Measurements from ENCODE around the gene NOTCH3.

Gene NOTCH3

DNA sequence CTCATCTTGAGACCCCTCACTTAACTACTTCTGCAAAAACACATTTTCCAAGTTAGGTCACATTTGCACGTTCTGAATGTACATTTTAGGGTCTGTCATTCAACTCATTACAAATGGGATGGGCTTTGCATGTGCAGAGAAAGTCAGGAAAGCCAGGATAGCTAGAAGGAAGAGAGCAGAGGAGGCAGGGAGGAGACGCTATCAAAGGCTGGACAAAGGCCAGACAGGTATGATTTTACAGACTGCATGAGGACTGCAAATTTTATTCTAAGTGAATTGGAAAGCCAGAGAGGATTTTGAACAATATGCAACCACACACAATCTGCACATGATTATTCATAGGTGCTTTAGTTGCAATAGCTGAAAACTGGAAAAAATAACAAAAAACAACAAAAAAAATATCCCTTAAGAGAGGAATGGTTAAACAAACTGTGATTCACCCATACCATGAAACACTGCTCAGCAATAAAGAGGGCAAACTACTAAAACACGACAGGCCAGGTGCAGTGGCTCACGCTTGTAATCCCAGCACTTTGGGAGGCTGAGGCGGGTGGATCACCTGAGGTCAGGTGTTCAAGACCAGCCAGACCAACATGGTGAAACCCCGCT lies 72.5 kb downstream of the NOTCH3 start:
- TF ChIP-seq PAX5 (IDR thresholded peaks at IDR 0.05; ENCODE audit: insufficient read depth, low read length, severe bottlenecking) (no peak), POU2F2 (IDR thresholded peaks at IDR 0.05; ENCODE audit: low read depth, low read length) (no peak), SPI1 (IDR thresholded peaks at IDR 0.05; ENCODE audit: low read depth, low read length) (no peak), POLR2AphosphoS5 (IDR thresholded peaks at IDR 0.05; ENCODE audit: low read depth, low read length) (no peak), POLR2A (IDR thresholded peaks at IDR 0.05; ENCODE audit: low read depth, low read length) (no peak), TAF1 (IDR thresholded peaks at IDR 0.05; ENCODE audit: low read depth, low read length) (no peak)
- no peak for FAIRE-seq
- no peak for DNase-seq (ENCODE audit: insufficient read length, low spot score)

GRCh38 chr19:15126131-15126910 lies 74.5 kb downstream of the NOTCH3 start:
- TF ChIP-seq SPI1 (IDR thresholded peaks at IDR 0.05; ENCODE audit: low read depth, low read length) (no peak), POLR2A (IDR thresholded peaks at IDR 0.05; ENCODE audit: low read depth, low read length) (no peak), POU2F2 (IDR thresholded peaks at IDR 0.05; ENCODE audit: low read depth, low read length) (no peak), PAX5 (IDR thresholded peaks at IDR 0.05; ENCODE audit: insufficient read depth, low read length, severe bottlenecking) (no peak), TAF1 (IDR thresholded peaks at IDR 0.05; ENCODE audit: low read depth, low read length) (no peak), POLR2AphosphoS5 (IDR thresholded peaks at IDR 0.05; ENCODE audit: low read depth, low read length) (no peak)
- no peak for FAIRE-seq
- DNase-seq (ENCODE audit: insufficient read length, low spot score), result no peak

DNA sequence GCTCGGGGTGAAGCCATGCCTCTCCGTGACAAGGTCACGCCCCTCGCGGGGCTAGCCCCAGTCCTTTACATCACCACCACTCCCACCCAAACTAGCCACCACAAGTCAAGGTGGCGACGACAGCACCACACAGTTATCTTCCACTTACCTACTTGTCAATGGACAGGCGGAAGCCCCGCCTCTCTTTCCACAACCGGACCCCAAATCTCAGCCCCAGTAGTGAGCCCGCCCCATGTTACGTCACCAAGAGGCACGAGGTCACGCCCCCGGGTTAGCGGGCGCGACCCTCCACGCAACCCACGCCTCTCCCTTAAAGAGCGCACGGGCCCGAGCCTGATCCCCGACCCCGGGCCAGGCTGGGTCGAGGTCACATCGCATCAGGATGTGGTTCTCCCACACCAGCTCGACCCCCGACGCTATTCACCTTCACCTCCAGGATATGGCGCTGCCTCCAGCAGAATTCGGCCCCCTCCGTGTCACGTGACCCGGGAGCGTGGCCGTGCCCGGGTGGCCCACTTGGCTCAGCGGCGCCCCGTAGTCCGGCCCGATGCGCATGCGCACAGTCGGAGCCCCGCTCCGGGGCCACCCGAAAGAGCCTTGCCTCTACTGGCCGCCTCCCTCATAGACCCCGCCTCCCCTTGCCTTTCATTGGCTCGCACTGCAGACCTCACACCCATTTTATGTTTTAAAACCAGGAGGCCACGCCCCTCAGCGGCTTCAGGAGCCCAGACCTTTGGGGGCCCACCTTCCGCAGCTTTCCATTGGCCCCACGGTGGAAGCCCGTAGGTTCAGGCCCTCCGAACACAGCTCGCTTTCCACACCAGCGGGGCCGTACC lies 75.3 kb downstream of the NOTCH3 start:
- FAIRE-seq, result peak; percentile 100
- TF ChIP-seq SPI1 (IDR thresholded peaks at IDR 0.05; ENCODE audit: low read depth, low read length) (no peak), PAX5 (IDR thresholded peaks at IDR 0.05; ENCODE audit: insufficient read depth, low read length, severe bottlenecking) (no peak), POU2F2 (IDR thresholded peaks at IDR 0.05; ENCODE audit: low read depth, low read length) (0 out of 2 replicates have a peak, but pooled peaks have one; percentile 44), TAF1 (IDR thresholded peaks at IDR 0.05; ENCODE audit: low read depth, low read length) (0 out of 2 replicates have a peak, but pooled peaks have one; percentile 21), POLR2A (IDR thresholded peaks at IDR 0.05; ENCODE audit: low read depth, low read length) (peak; percentile 82), POLR2AphosphoS5 (IDR thresholded peaks at IDR 0.05; ENCODE audit: low read depth, low read length) (peak; percentile 87)

DNA sequence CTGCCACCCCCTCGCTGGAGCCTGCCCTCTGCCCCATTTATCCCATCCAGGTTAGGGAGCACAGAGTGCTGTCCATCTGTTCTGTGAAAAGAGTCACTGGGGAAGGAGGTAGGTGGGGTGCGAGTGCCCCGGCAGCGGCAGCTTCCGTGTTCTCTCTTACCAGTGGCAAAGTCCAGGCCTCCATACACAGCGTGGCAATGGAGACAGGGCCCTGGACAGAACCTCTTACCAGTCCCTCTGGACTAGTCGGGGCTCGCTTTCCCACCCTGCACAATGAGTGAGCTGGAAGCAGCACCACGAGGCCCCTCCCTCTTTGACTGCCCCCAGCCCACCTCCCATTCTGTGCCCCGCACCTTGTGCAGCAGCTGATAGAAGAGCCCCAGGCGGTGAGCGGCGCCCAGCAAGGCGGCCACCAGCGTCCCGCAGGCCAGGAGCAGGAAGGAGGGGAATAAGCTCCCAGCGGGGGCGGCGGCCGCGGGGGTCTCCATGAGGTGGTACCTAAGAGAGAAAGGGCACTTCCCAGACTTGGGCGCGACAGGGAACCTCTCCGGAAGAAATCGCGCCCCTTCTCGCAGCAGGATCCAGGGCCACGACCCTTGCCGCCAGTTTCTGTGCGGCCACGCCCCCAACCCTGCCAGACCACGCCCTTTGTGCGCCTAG lies 76.1 kb downstream of the NOTCH3 start:
- no peak for TF ChIP-seq TAF1 (IDR thresholded peaks at IDR 0.05; ENCODE audit: low read depth, low read length)
- no peak for TF ChIP-seq PAX5 (IDR thresholded peaks at IDR 0.05; ENCODE audit: insufficient read depth, low read length, severe bottlenecking)
- TF ChIP-seq POU2F2 (IDR thresholded peaks at IDR 0.05; ENCODE audit: low read depth, low read length), result no peak
- no peak for TF ChIP-seq SPI1 (IDR thresholded peaks at IDR 0.05; ENCODE audit: low read depth, low read length)
- TF ChIP-seq POLR2AphosphoS5 (IDR thresholded peaks at IDR 0.05; ENCODE audit: low read depth, low read length), result no peak
- TF ChIP-seq POLR2A (IDR thresholded peaks at IDR 0.05; ENCODE audit: low read depth, low read length), result no peak
- FAIRE-seq, result no peak
- no peak for DNase-seq (ENCODE audit: insufficient read length, low spot score)

More for the DNA sequence above, 75.3 kb downstream of the NOTCH3 start:
- peak; percentile 97 for DNase-seq (ENCODE audit: insufficient read length, low spot score)

DNA sequence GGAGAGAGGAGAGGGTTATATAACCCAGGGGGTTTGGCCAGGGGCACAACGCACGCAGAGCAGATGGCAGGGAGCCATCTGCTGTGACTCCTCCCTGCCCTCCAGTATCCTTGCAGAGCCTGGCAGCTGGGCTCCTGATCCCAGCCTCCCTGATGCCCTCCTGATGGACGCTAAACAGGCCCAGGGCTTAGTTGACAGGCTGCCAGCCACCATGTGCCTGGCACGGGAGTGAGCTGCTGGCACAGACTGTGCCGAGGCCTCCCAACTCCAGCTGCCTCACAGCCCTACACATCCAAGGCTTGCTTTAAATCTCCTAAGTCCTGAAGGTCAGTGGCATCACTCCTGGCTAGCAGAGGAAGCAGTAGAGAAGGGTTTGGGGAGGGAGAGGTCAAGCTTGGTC lies 76.9 kb downstream of the NOTCH3 start:
- TF ChIP-seq POLR2A (IDR thresholded peaks at IDR 0.05; ENCODE audit: low read depth, low read length), result no peak
- TF ChIP-seq TAF1 (IDR thresholded peaks at IDR 0.05; ENCODE audit: low read depth, low read length), result no peak
- TF ChIP-seq POLR2AphosphoS5 (IDR thresholded peaks at IDR 0.05; ENCODE audit: low read depth, low read length), result no peak
- TF ChIP-seq POU2F2 (IDR thresholded peaks at IDR 0.05; ENCODE audit: low read depth, low read length), result no peak
- TF ChIP-seq PAX5 (IDR thresholded peaks at IDR 0.05; ENCODE audit: insufficient read depth, low read length, severe bottlenecking), result no peak
- DNase-seq (ENCODE audit: insufficient read length, low spot score), result no peak
- FAIRE-seq, result no peak

DNA sequence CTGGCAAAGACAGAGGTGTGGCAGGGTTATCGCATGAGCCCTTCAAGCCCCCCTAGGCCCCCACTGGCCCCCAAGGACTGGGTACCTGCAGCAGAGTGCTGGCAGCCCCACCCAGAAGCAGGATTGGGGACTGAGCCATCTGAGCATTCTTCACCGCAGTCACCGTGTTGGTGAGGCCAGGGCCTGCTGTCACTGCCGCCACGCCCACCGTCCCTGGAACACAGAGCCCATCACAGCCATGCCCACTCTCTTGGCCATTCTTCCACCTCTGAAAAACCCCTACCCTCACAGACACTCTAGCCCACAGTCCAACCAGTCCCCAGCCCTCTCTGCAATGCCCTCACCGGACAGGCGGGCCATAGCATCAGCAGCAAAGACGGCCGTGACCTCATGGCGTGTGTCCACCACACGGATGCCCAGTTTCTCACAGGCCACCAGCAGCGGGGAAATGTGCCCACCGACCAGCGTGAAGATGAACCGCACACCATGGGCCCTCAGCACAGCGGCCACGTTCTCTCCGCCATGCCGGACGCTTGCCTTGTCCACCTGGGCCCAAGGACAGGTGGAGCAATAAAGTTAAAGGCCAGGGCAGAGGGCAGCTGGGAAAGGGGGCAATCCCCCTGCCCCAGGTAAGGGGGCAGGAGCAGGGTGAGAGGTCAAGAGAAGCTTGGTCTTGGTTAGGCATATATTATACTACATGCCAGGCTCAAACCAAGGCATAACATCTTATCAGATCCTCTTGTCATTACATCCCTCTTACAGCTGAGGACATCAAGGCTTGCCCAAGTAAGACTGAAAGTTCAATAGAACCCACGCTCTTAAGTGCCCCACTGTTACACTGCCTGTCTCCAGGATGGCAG lies 77.5 kb downstream of the NOTCH3 start:
- TF ChIP-seq POLR2AphosphoS5 (IDR thresholded peaks at IDR 0.05; ENCODE audit: low read depth, low read length) (no peak), PAX5 (IDR thresholded peaks at IDR 0.05; ENCODE audit: insufficient read depth, low read length, severe bottlenecking) (no peak), TAF1 (IDR thresholded peaks at IDR 0.05; ENCODE audit: low read depth, low read length) (no peak), POU2F2 (IDR thresholded peaks at IDR 0.05; ENCODE audit: low read depth, low read length) (no peak), POLR2A (IDR thresholded peaks at IDR 0.05; ENCODE audit: low read depth, low read length) (no peak)
- DNase-seq (ENCODE audit: insufficient read length, low spot score), result no peak
- no peak for FAIRE-seq

- TF ChIP-seq POU2F2 (IDR thresholded peaks at IDR 0.05; ENCODE audit: low read depth, low read length) (no peak), POLR2A (IDR thresholded peaks at IDR 0.05; ENCODE audit: low read depth, low read length) (no peak), POLR2AphosphoS5 (IDR thresholded peaks at IDR 0.05; ENCODE audit: low read depth, low read length) (no peak), SPI1 (IDR thresholded peaks at IDR 0.05; ENCODE audit: low read depth, low read length) (no peak), TAF1 (IDR thresholded peaks at IDR 0.05; ENCODE audit: low read depth, low read length) (no peak), PAX5 (IDR thresholded peaks at IDR 0.05; ENCODE audit: insufficient read depth, low read length, severe bottlenecking) (no peak)
- no peak for FAIRE-seq
- no peak for DNase-seq (ENCODE audit: insufficient read length, low spot score)
Observed at GRCh38 chr19:15122331-15123030, 78.3 kb downstream of the NOTCH3 start.

Data from GM12891 (cell line).